Breast epithelium (tissue), 3 donors: ENCODE measurements around the gene KIAA1549.

Experiments
- CTCF ChIP-seq, 3 donors: fragments of 450-650 bp; IDR thresholded peaks; one replicate each; pipeline ENCODE4 v1.5.1; 2016 to 2017; ENCODE audit warnings: antibody characterized with exemption in 3 of 3, mild to moderate bottlenecking in 3 of 3, moderate library complexity in 3 of 3
- POLR2A ChIP-seq: fragments of 450-650 bp; IDR thresholded peaks from one replicate; pipeline ENCODE4 v1.6.1; 2016; ENCODE audit warnings: antibody characterized with exemption, mild to moderate bottlenecking, moderate library complexity

DNA sequence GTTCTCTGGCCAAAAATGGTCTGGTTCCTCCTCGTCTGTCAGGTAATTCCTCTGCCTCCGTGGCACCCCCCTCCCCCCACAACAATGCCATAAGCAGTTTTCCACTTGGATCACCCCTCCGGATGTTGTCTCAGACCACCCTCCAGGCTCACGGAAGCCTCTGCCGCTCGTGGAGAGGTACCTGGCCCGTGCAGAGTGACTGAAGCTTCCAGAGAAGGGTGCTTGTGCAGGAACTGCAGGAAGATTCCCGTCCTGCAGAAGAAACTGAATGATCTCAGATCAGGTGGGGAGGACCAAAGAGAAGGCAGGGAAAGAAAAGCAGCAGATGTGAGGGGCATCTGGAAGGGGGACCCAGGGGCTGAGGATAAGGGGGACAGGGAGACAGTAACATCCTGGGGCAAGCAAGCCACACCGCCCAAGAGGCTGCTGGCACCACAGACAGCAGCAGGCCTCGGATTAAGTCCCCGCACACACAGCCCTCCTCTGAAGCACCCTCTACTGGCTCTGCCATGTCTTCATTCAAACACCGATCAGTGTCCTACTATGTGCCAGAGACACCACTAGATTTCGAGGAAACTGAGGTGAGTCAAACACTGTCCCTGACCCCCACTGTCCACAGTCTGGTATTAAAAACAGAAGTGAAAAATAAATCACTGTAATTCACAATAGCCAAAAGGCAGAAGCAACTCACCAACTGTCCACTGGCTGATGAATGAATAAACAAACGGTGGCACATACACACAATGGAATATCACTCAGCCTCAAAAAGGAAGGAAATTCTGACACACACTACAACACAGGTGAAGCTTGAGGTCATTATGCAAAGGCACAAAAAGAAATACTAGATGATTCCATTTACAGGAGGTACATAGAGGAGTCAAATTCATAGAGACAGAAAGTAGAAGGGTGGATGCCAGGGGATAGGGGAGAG, 26.4 kb downstream of the KIAA1549 start:
- no peak for TF ChIP-seq CTCF (IDR thresholded peaks at IDR 0.05)
- no peak for TF ChIP-seq POLR2A
